HG03342 (cell line): ENCODE data around the gene PLEKHH1.
"Not testable (repeated sequence)": the region's sequence is repeated elsewhere in the genome, so short reads cannot be mapped to it uniquely, and the experiment has no call there.

Experiments
- ATAC-seq: cut with Tn5 transposase; IDR thresholded peaks from one replicate; pipeline ENCODE4 v1.9.1; 2021; ENCODE audit warnings: mild to moderate bottlenecking, moderate library complexity; ENCODE audit not compliant: unreplicated experiment

Gene PLEKHH1

DNA sequence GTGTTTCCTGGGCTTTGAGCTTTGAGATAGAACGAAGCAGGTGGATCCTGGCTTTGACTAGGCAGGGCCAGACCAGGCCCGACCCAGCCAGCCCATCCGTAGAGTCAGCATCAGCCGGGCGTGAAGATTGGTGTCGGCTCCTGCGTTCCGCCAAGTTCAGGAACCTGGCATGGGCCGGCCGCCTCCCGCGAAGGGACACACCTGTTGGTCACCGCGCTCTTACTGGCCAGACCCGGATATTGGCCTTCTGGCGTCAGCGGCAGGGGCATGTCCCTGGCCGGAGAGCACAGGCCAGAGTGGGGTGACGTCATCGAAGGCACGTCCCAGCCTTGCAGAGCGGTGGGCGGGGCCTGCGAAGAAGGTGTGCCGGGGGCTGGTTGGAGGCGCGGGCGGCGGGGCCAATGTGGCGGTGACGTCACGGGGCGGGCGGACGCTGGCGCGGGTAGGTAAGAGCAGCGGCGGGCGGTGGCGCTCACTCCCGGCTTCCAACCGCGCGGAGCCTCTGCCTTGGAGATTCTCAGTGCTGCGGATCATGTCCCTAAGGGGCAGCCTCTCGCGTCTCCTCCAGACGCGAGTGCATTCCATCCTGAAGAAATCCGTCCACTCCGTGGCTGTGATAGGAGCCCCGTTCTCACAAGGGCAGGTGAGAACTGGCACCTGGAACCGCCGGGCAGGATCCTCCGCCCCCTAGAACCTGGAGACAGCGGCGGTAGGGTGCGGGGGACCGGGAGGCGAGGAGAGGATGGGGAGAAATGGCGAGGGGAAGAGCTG, 86.5 kb downstream of the PLEKHH1 start, which contains the start of gene ARG2:
TSS of gene ARG2 (plus strand) at position 475 of the 771 bp plus-strand sequence. CDS start at position 533, 58 bp downstream.
- peak; percentile 88 for ATAC-seq

DNA sequence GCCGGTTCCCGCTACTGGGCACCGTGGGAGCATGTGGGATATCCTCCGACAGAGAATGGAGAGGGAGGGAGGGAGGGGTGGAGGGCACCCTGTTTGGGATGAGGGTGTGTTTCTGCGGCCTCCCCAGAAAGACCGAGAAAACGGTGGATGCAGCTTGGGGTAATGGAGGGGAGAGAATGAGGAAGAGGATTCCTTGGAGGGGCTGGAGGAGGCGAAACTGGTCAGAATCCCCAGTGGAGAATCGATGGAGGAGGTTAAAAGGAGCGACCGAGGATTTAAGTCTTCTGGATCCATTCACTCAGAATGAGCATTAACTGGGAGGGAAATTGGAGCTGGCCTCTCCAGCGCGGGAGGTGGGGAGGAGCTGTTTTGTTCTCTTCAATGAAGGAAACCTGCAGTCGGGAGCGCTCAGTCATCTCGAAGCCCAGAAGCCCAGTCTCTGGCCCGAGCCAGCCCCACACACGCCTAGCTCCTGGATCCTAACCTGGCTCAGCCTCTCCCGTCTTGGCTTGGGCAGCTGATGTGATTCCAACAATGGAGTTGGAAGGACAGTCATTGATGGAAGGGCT, 87.2 kb downstream of the PLEKHH1 start:
- no peak for ATAC-seq

DNA sequence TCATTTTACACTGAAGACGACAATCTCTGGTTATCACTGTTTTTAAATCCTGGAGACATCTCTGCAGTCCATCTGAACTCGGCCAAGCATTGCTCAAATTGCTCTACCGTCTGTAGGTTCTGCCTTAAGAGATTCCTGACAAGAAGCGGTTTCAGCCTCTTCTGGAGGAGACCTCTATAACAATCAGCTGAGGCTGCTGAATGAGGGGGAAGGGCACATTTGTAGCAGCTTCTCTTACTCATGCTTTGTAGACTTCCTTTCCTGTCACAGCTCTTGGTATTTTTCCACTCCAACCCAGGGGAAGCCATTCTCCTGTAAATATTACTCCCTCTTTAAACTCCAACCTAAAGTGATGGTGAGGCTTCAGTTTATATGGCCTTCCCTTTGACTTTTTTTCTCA, 89.6 kb downstream of the PLEKHH1 start:
- ATAC-seq: no peak

DNA sequence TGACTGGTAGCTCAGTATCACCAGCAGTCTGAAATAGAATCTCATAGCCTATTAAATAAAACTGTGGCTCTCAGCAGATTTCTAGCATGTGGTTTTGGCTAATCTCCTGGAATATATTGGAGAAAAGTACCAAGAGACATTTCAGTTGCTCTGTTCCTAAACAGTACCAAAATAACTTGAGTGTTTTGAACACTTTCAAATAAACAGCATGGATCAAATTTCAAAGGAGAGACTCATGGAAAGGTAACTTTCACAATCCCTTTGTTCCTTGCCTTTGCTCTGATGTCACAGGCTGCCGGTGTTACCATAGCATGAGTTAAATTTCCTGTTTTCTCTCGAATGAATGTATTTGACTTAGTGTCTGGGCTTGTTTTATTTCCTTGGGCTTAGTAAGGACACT, 90.0 kb downstream of the PLEKHH1 start:
- no peak for ATAC-seq

DNA sequence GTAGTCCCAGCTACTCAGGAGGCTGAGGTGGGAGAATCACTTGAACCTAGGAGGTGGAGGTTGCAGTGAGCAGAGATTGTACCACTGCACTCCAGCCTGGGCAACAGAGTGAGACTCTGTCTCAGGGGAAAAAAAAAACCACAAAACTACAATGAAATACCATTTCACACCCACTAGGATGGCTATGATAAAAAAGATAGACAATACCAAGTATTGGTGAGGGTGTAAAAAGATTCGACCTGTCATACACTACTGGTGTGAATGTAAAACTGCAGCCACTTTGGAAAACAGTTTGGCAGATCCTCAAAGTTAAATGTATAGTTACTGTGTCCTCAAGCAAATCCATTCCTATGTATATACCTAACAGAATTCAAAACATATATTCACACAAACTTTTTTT, 93.0 kb downstream of the PLEKHH1 start:
- not testable (repeated sequence) for ATAC-seq

DNA sequence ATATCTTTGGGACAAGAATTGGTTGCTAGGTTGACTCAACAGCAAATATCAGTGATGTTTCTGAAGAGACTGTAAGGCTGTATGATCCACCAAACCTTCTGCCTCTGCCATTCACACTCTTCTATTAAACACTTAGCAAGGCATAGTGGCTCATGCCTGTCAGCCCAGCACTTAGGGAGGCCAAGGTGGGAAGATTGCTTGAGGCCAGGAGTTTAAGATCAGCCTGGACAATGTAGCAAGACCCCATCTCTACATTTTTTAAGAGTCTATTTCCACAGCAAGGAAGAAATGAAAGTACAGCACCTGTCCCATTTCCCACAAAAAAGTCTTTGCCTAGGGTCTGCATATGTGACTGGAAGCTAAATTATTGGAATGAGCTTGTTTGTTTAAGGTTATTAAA, 94.4 kb downstream of the PLEKHH1 start:
- ATAC-seq: no peak

DNA sequence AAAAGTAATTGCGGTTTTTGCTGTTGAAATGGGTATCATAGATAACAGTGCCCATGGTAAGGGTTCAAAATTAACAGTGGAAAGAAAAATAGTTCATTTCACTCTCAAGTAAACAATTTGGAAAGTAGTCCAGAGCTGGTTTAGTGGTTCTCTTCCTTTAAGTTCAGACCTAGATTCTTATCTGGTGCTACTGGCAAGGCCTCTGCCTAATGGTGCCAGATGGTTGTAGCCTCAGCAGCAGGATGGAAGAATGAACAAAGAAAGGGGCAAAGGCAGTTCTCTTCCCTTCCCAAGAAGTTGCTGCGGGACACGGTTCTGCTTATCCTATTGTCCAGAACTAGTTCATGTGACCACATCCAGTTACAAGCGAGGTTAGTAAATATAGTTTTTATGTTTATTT, 97.1 kb downstream of the PLEKHH1 start:
- ATAC-seq: no peak

DNA sequence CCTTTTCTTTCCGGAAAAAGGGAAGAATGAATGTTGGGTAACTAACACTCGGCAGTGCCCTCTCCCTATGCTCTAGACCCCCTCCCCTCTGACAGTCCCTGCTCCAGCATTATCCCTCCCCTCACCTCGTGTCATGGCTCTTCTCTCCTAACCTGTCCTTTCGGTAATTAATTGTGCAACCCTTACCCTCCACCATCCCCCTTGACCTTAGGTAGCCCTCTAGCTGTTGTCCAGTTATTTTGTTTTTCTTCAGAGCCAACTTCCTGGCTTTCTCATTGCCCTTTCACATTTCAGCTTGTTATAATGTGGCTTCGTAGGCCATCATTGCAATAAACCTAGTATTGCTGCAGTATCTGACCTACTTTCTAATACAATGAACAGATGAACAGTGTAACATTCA, 97.8 kb downstream of the PLEKHH1 start:
- ATAC-seq: no peak

DNA sequence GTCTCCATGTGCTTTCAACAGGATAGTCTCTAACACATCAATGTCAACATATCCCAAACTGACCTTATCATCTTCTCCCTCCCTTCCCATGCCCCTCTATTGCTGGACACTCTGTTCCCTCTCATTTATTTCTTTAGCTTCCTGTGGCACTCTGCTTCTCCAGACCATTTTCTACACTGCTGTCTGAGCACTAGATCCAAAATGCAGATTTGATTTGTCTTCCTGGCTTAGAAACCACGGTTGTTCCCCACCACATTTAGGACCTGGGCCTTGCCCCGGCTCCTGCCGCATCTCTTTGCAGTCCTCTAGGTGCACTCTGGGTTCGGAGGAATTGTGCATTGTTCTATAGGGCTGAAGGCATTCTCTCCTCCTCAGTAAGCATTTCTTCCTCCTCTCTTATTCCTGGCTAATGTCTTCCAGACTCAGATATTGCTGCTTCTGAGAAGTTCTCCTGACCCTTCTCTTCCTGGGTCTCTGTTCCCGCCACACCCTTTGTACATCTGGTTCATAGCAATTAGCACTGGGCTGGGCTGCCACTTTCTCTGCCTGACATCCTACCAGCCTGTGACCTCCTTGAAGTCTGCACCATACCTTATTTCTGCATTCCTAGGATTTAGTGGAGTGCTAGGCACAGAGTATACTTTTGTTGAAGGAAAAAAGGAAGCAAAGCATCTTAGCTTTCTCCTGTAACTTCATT, 100.5 kb downstream of the PLEKHH1 start:
- no peak for ATAC-seq

DNA sequence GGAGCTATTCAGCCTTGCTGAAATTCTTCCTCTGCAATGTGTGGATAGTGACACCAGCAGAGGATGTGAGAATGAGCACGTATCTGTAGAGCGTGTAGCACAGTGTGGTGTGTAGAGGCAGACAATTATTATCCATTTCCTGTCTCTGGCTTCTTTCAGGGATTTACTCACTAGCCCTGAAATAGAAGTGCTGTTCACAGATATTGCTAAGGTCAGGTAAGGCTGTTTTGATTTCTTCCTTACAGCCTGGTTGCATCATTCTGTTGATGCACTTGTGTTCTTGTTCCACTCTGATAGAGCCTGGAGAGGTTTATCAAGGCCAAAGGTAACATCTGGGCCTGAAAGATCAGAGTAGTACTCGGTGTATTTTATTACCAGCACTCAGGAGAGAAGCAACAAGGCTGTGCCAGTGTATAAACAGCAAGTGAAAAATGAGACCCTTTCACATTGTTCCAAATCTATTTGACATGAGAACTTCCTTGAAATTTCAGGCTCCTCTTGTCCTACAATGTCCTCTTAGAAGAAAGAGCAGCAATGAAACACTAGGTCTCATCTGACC, 103.3 kb downstream of the PLEKHH1 start:
- peak; percentile 51 for ATAC-seq

DNA sequence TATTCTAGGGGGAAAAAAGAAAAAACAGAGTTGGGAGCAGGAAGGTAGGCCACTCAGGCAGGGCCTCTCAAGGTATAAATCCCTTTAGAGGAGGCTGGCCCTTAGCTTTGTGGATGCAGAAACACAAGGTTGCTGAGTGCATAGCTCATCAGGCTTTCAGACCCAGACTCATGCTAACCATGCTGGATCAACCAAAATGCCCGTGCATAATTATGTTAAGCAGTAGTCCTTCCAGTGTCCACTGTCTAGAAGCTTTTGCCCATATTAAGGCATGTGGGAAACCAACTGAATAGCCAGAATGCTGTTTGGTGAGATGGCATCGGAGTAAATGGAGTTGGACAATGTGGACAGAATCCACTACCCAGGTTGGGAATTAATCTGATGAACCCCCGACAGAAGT, 105.6 kb downstream of the PLEKHH1 start:
- no peak for ATAC-seq
